Measurements from ENCODE around the gene FGD2. TPM values are rescaled to one million over a fixed set of nuclear protein-coding genes. Genes with fewer than 3 reads are reported as not detected.

FGD2 gene
- total RNA-seq, 5 donors from 2014 or later (not counting 1 experiment from before 2014, with no cell fraction given): 2.8 to 11.1 (median 3.3) TPM

GRCh38 chr6:36959555-36960250, 45.8 kb upstream of the FGD2 start:
- Mint-ChIP-seq H3K9me3 (no peaks in the 10 kb centered on the region), H3K27me3 (no peaks in the 10 kb centered on the region), H3K4me1 (peaks cover 51 to 68% (median 62%) of the 10 kb centered on the region in 3 donors), H3K36me3 (no peaks in the 10 kb centered on the region), H3K27ac (peak overlapping the region; percentile 29 to 34), H3K4me3 (no peak overlapping the region)
- Histone ChIP-seq H3K27me3 (replicated peaks in 1 of 2; ENCODE audit: control insufficient read depth in 2 of 2, extremely low read depth in 1 of 2, insufficient read depth in 2 of 2, low read length in 1 of 2) (no peaks in the 10 kb centered on the region), H3K27ac (ENCODE audit: low read length) (no peak overlapping the region), H3K4me3 (ENCODE audit: control insufficient read depth in 1 of 2, extremely low read depth in 1 of 2, low read length in 1 of 2) (no peak overlapping the region), H3K36me3 (ENCODE audit: control insufficient read depth in 2 of 2, extremely low read depth in 1 of 2, insufficient read depth in 1 of 2, low read length in 1 of 2) (no peaks in the 10 kb centered on the region), H3K4me1 (ENCODE audit: control insufficient read depth in 1 of 2, extremely low read depth in 1 of 2, insufficient read depth in 2 of 2, low read length in 2 of 2) (peaks cover 28 to 76% of the 10 kb centered on the region in 2 experiments), H3K9me3 (no peaks in the 10 kb centered on the region)
- ChIA-PET POLR2A (interaction anchor here in 1 of 2 donors (0.7 kb wide), 1 partner anchor 46 kb away, joined by 6 read pairs; no protein-coding TSS in a partner anchor), CTCF (no interaction called here)
- ATAC-seq (replicated peaks in 1 of 4) (no peak), DNase-seq (no peak)
- WGBS (ENCODE audit: insufficient coverage): 100% methylated on average over 4 of the region's 17 CpGs

- 74% methylated on average over 36 of the region's 40 CpGs for WGBS (ENCODE audit: insufficient coverage)
- ChIA-PET POLR2A (no interaction called here), CTCF (no interaction called here)
- H3K9me3 Mint-ChIP-seq: no peaks in the 10 kb centered on the region
- Histone ChIP-seq H3K4me3 (ENCODE audit: control insufficient read depth in 1 of 2, extremely low read depth in 1 of 2, low read length in 1 of 2) (no peak overlapping the region), H3K27me3 (replicated peaks in 1 of 2; ENCODE audit: control insufficient read depth in 2 of 2, extremely low read depth in 1 of 2, insufficient read depth in 2 of 2, low read length in 1 of 2) (no peaks in the 10 kb centered on the region), H3K9me3 (no peaks in the 10 kb centered on the region), H3K36me3 (ENCODE audit: control insufficient read depth in 2 of 2, extremely low read depth in 1 of 2, insufficient read depth in 1 of 2, low read length in 1 of 2) (peaks cover 0 to 3% of the 10 kb centered on the region in 2 donors), H3K27ac (ENCODE audit: low read length) (no peak overlapping the region), H3K4me1 (ENCODE audit: control insufficient read depth in 1 of 2, extremely low read depth in 1 of 2, insufficient read depth in 2 of 2, low read length in 2 of 2) (peaks cover 20 to 62% of the 10 kb centered on the region in 2 experiments)
- peak overlapping the region in 1 of 3 donors; percentile 69 for H3K4me3 Mint-ChIP-seq
- no peaks in the 10 kb centered on the region for H3K27me3 Mint-ChIP-seq
- H3K27ac Mint-ChIP-seq: peak overlapping the region; percentile 57 to 89
- peak in 1 of 35 experiments; percentile 0 for DNase-seq
- H3K4me1 Mint-ChIP-seq: peaks cover 38 to 62% (median 53%) of the 10 kb centered on the region in 3 donors
- H3K36me3 Mint-ChIP-seq: peaks cover 7% of the 10 kb centered on the region
- no peak for ATAC-seq (replicated peaks in 1 of 4)
Observed at GRCh38 chr6:36961441-36962435, 43.7 kb upstream of the FGD2 start.

- Mint-ChIP-seq H3K27ac (peak overlapping the region; percentile 80 to 89), H3K27me3 (no peaks in the 10 kb centered on the region), H3K4me1 (peaks cover 31 to 54% (median 46%) of the 10 kb centered on the region in 3 donors), H3K9me3 (no peaks in the 10 kb centered on the region), H3K36me3 (peaks cover 12% of the 10 kb centered on the region), H3K4me3 (peak overlapping the region; percentile 31 to 69 (median 42))
- Histone ChIP-seq H3K27ac (ENCODE audit: low read length) (peak overlapping the region; percentile 53), H3K9me3 (no peaks in the 10 kb centered on the region), H3K27me3 (replicated peaks in 1 of 2; ENCODE audit: control insufficient read depth in 2 of 2, extremely low read depth in 1 of 2, insufficient read depth in 2 of 2, low read length in 1 of 2) (no peaks in the 10 kb centered on the region), H3K4me3 (ENCODE audit: control insufficient read depth in 1 of 2, extremely low read depth in 1 of 2, low read length in 1 of 2) (peak overlapping the region in 1 of 2 donors; percentile 26), H3K36me3 (ENCODE audit: control insufficient read depth in 2 of 2, extremely low read depth in 1 of 2, insufficient read depth in 1 of 2, low read length in 1 of 2) (peaks cover 0 to 14% of the 10 kb centered on the region in 2 donors), H3K4me1 (ENCODE audit: control insufficient read depth in 1 of 2, extremely low read depth in 1 of 2, insufficient read depth in 2 of 2, low read length in 2 of 2) (peaks cover 20 to 51% of the 10 kb centered on the region in 2 experiments)
- DNase-seq (peak; percentile 61 to 85 (median 75)), ATAC-seq (replicated peaks in 1 of 4) (peak; percentile 48 to 80 (median 66))
- 42% methylated on average over 11 of the region's 12 CpGs for WGBS (ENCODE audit: insufficient coverage)
- POLR2A ChIA-PET: interaction anchor here in 1 of 2 donors (1.0 kb wide), 1 partner anchor 23 kb away, joined by 4 read pairs; the partner anchor contains the start of gene MTCH1
- CTCF ChIA-PET: interaction anchor here in 1 of 2 donors (1.5 kb wide), 1 partner anchor 55 kb away, joined by 4 read pairs; no protein-coding TSS in a partner anchor
Observed at GRCh38 chr6:36962874-36963273, 42.6 kb upstream of the FGD2 start.

- H3K27me3 Mint-ChIP-seq: no peaks in the 10 kb centered on the region
- DNase-seq (peak in 27 of 35 experiments; percentile 23 to 58 (median 40)), ATAC-seq (replicated peaks in 1 of 4) (peak; percentile 61 to 68 (median 64))
- H3K9me3 Mint-ChIP-seq: no peaks in the 10 kb centered on the region
- CTCF ChIA-PET: interaction anchor here (0.5 to 1.5 kb wide), 2 partner anchors 54 to 89 kb away, joined by 4 to 5 read pairs; no protein-coding TSS in a partner anchor
- Histone ChIP-seq H3K27ac (ENCODE audit: low read length) (peak overlapping the region; percentile 53), H3K9me3 (no peaks in the 10 kb centered on the region), H3K27me3 (replicated peaks in 1 of 2; ENCODE audit: control insufficient read depth in 2 of 2, extremely low read depth in 1 of 2, insufficient read depth in 2 of 2, low read length in 1 of 2) (no peaks in the 10 kb centered on the region), H3K4me3 (ENCODE audit: control insufficient read depth in 1 of 2, extremely low read depth in 1 of 2, low read length in 1 of 2) (peak overlapping the region in 1 of 2 donors; percentile 26), H3K4me1 (ENCODE audit: control insufficient read depth in 1 of 2, extremely low read depth in 1 of 2, insufficient read depth in 2 of 2, low read length in 2 of 2) (peaks cover 20 to 51% of the 10 kb centered on the region in 2 experiments), H3K36me3 (ENCODE audit: control insufficient read depth in 2 of 2, extremely low read depth in 1 of 2, insufficient read depth in 1 of 2, low read length in 1 of 2) (peaks cover 2 to 22% of the 10 kb centered on the region in 2 donors)
- peak overlapping the region; percentile 25 to 69 (median 29) for H3K4me3 Mint-ChIP-seq
- POLR2A ChIA-PET: interaction anchor here in 1 of 2 donors (1.0 kb wide), 1 partner anchor 22 kb away, joined by 4 read pairs; the partner anchor contains the start of gene MTCH1
- peaks cover 31 to 54% (median 46%) of the 10 kb centered on the region in 3 donors for H3K4me1 Mint-ChIP-seq
- peak overlapping the region; percentile 84 to 89 for H3K27ac Mint-ChIP-seq
- peaks cover 20% of the 10 kb centered on the region for H3K36me3 Mint-ChIP-seq
- WGBS (ENCODE audit: insufficient coverage): 37% methylated on average over 3 of the region's 11 CpGs
Observed at GRCh38 chr6:36963451-36964290, 41.8 kb upstream of the FGD2 start.

DNA sequence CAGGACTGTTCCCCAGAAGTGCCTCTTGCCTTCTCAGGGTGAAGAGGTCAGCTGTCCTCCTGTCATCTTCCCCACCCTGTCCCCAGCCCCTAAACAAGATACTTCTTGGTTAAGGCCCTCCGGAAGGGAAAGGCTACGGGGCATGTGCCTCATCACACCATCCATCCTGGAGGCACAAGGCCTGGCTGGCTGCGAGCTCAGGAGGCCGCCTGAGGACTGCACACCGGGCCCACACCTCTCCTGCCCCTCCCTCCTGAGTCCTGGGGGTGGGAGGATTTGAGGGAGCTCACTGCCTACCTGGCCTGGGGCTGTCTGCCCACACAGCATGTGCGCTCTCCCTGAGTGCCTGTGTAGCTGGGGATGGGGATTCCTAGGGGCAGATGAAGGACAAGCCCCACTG, 41.1 kb upstream of the FGD2 start:
- ChIA-PET POLR2A (interaction anchor here in 1 of 2 donors (0.6 kb wide), 1 partner anchor 21 kb away, joined by 5 read pairs; the partner anchor contains the start of gene MTCH1), CTCF (interaction anchor here in 1 of 2 donors (1.5 kb wide), 1 partner anchor 54 kb away, joined by 4 read pairs; no protein-coding TSS in a partner anchor)
- Mint-ChIP-seq H3K9me3 (no peaks in the 10 kb centered on the region), H3K4me1 (peaks cover 31 to 54% (median 46%) of the 10 kb centered on the region in 3 donors), H3K27me3 (no peaks in the 10 kb centered on the region), H3K4me3 (peak overlapping the region in 1 of 3 donors; percentile 69), H3K27ac (peak overlapping the region; percentile 55 to 89), H3K36me3 (peaks cover 23% of the 10 kb centered on the region)
- Histone ChIP-seq H3K4me1 (ENCODE audit: control insufficient read depth in 1 of 2, extremely low read depth in 1 of 2, insufficient read depth in 2 of 2, low read length in 2 of 2) (peaks cover 20 to 51% of the 10 kb centered on the region in 2 experiments), H3K9me3 (no peaks in the 10 kb centered on the region), H3K4me3 (ENCODE audit: control insufficient read depth in 1 of 2, extremely low read depth in 1 of 2, low read length in 1 of 2) (no peak overlapping the region), H3K36me3 (ENCODE audit: control insufficient read depth in 2 of 2, extremely low read depth in 1 of 2, insufficient read depth in 1 of 2, low read length in 1 of 2) (peaks cover 9 to 29% of the 10 kb centered on the region in 2 donors), H3K27me3 (replicated peaks in 1 of 2; ENCODE audit: control insufficient read depth in 2 of 2, extremely low read depth in 1 of 2, insufficient read depth in 2 of 2, low read length in 1 of 2) (no peaks in the 10 kb centered on the region), H3K27ac (ENCODE audit: low read length) (peak overlapping the region; percentile 53)
- no CpG with 5 or more reads among the region's 6 CpGs for WGBS (ENCODE audit: insufficient coverage)
- ATAC-seq (replicated peaks in 1 of 4) (no peak), DNase-seq (no peak)
